Panc1 (cell line): ENCODE measurements around the gene ARMC10.

Experiments used
- POLR2AphosphoS5 ChIP-seq: IDR thresholded peaks from 2 replicates; pipeline ENCODE4 v1.6.1; 2012; ENCODE audit warnings: mild to moderate bottlenecking, low read depth, low read length, moderate library complexity
- SIN3A ChIP-seq: IDR thresholded peaks from 2 replicates; pipeline ENCODE4 v1.6.1; 2012; ENCODE audit warnings: low read depth, mild to moderate bottlenecking, low read length, moderate library complexity, borderline replicate concordance; ENCODE audit not compliant: insufficient read depth
- TCF7L2 ChIP-seq: IDR thresholded peaks from 2 replicates; pipeline ENCODE4 v1.6.1; 2011; ENCODE audit warnings: mild to moderate bottlenecking, low read depth, low read length, inconsistent platforms
- TF ChIP-seq, protein P1 (sequence below): fragments of 450-650 bp; IDR thresholded peaks from 2 replicates; pipeline ENCODE4 v1.5.1; 2017; ENCODE audit warnings: mild to moderate bottlenecking
- TF ChIP-seq, protein P2 (sequence below), 2 experiments: IDR thresholded peaks; 2 replicates each; pipeline ENCODE4 v1.6.1; 2011 to 2012; ENCODE audit warnings: low read depth in 2 of 2, control low read depth in 1 of 2, low read length in 1 of 2, mild to moderate bottlenecking in 1 of 2, moderate library complexity in 1 of 2; ENCODE audit not compliant: insufficient read depth in 1 of 2

DNA sequence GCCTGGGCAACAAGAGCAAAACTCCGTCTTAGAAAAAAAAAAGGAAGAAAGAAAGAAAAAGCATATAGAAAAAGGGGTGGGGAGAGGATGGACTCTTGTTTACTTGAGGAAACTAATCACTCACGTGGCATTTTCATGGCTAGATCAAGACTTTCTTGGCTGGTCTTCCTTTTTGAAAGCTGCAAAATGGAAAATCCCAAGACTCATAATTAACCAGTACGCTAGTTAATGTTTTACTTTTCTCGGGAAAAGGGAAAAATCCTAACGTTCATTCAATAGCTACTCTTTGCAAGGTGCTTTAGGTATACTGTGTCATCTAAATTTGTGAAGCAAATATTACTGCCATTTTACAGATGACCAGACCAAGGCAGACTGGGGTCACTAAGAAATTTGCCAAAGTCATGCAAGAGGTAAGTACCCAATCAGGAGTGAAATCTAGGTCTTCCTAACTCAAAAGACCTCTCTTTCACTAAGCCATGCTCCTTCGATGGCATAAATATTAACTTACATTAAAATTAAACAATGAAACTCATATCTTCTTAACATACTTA, 49.6 kb downstream of the ARMC10 start:
- TF ChIP-seq, protein P1, sequence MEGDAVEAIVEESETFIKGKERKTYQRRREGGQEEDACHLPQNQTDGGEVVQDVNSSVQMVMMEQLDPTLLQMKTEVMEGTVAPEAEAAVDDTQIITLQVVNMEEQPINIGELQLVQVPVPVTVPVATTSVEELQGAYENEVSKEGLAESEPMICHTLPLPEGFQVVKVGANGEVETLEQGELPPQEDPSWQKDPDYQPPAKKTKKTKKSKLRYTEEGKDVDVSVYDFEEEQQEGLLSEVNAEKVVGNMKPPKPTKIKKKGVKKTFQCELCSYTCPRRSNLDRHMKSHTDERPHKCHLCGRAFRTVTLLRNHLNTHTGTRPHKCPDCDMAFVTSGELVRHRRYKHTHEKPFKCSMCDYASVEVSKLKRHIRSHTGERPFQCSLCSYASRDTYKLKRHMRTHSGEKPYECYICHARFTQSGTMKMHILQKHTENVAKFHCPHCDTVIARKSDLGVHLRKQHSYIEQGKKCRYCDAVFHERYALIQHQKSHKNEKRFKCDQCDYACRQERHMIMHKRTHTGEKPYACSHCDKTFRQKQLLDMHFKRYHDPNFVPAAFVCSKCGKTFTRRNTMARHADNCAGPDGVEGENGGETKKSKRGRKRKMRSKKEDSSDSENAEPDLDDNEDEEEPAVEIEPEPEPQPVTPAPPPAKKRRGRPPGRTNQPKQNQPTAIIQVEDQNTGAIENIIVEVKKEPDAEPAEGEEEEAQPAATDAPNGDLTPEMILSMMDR: no peak
- TF ChIP-seq, protein P2, sequence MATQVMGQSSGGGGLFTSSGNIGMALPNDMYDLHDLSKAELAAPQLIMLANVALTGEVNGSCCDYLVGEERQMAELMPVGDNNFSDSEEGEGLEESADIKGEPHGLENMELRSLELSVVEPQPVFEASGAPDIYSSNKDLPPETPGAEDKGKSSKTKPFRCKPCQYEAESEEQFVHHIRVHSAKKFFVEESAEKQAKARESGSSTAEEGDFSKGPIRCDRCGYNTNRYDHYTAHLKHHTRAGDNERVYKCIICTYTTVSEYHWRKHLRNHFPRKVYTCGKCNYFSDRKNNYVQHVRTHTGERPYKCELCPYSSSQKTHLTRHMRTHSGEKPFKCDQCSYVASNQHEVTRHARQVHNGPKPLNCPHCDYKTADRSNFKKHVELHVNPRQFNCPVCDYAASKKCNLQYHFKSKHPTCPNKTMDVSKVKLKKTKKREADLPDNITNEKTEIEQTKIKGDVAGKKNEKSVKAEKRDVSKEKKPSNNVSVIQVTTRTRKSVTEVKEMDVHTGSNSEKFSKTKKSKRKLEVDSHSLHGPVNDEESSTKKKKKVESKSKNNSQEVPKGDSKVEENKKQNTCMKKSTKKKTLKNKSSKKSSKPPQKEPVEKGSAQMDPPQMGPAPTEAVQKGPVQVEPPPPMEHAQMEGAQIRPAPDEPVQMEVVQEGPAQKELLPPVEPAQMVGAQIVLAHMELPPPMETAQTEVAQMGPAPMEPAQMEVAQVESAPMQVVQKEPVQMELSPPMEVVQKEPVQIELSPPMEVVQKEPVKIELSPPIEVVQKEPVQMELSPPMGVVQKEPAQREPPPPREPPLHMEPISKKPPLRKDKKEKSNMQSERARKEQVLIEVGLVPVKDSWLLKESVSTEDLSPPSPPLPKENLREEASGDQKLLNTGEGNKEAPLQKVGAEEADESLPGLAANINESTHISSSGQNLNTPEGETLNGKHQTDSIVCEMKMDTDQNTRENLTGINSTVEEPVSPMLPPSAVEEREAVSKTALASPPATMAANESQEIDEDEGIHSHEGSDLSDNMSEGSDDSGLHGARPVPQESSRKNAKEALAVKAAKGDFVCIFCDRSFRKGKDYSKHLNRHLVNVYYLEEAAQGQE (IDR thresholded peaks at IDR 0.05; ENCODE audit: insufficient read depth in 1 of 2, low read depth in 2 of 2, low read length in 1 of 2): no peak
- no peak for TF ChIP-seq POLR2AphosphoS5
- no peak for TF ChIP-seq TCF7L2
- TF ChIP-seq SIN3A: no peak
